Activated T-helper 1 cell treated with Interleukin-2 at 50 U/mL for 16 hours (primary cell): ENCODE measurements around the gene RFPL2.
"Not testable (repeated sequence)": the region's sequence is repeated elsewhere in the genome, so short reads cannot be mapped to it uniquely, and the experiment has no call there.

Experiments
- DNase-seq: peaks from one replicate; pipeline ENCODE4 v3.0.0-alpha.2; 2020; ENCODE audit warnings: low read depth

Gene RFPL2

DNA sequence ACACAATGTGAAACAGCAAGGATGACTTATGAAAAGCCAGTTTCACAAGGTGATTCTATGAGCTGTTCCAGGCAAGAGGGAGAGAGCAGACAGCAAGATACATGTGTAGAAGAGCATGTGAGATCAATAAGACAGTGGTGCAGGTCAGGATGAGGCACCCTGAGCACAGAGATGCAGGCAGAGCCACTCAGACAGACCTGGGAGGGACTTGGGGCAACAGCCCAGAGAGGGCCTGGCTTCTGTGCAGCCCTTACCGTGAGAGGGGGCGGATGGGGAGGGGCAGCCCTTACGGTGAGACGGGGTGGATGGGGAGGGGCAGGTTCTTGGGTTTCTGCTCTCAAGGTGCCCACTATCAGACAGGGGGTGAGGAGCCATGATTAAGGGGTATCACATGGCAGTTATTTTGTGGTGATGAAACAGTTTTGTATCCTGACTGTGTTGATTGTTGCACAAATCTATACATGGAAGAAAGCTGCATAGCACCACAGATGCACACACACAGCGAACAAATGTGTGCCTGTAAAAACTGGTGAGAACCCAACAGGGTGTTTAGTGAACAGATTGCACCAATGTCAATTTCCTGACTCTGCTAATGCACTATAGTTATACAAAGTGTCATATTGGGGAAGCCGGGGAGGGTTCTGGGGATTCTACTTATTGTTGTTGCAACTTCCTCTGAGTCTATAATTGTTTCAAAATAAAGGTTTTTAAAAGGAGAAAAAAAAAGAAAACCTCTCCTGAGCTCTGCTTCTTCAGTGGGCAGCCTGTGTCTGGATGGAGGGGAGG lies 40.6 kb downstream of the RFPL2 start:
- no peak for DNase-seq

DNA sequence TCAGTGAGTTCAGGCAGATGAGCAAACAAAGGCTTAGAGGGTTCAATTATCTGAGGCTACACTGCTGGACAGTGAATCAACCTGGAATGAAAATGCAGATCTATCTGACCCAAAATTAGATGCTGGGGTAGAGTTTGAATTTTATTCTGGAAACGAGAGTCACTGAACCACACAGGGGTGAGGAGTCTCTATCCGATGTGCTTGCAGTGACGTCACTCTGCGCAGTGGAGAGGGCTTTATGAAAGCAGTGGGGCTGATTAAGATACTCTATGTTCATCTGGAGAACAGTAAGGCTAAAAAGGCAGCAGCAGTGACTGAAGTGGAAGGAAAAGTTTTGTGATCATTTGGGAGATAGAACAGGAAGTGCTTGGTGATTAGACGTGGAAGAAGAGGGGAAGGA lies 44.5 kb downstream of the RFPL2 start:
- not testable (repeated sequence) for DNase-seq

DNA sequence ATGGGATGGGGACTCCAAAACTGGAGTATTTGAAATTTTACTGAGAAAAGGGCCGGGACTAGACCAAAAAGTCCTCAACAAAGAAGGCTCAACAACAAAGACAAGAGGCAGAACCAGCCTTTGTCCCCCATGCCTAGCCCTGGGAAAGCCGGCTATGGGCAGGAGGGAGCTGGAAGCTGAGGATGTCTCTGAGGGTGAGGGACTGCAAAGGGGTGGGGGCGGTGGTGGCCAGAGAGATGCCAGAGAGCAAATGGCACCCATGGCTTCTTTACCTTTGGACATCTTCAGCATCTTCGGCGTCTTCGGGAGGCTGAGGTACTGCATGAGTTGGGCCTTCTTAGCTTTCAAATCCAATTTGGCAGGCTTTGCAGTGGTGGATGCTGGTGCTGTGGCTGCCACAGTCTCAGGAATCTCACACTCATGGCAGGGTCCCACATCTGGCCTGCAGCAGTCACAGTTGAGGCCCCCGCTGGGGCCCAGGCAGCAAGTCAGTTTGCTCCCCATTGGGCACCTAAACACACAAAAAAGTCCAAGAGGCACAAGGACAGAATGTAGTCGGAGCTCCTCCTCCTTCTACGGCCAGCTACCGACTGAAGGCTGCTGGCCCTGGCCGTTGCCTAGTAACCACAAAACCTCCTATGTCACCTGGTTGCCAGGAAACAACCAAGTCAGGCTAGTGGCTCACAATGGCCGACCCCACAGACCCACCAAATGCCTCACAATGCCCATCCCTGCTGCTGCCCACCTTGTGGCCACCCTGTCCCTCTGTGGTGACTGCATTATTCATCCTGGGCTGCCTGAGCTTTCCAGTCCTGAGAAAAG lies 46.0 kb downstream of the RFPL2 start, which contains the start of gene C22orf42:
C22orf42 (minus strand) TSS at position 592 of the 822 bp plus-strand sequence; CDS start at position 504, 88 bp downstream.
- no peak for DNase-seq

DNA sequence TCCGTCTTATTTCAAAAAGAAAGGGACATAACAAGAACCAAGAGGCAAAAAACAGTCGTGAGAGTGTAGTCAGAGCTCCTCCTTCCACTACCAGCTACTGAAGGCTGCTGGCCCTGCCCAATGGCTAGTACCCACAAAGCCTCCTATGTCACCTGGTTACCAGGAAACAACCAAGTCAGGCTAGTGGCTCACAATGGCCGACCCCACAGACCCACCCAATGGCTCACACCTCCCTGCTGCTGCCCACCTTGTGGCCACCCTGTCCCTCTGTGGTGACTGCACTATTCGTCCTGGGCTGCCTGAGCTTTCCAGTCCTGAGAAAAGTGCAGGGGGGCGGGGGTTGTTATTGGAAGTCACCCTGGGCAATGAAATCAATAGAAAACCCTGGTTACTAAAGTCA lies 47.2 kb downstream of the RFPL2 start:
- not testable (repeated sequence) for DNase-seq

DNA sequence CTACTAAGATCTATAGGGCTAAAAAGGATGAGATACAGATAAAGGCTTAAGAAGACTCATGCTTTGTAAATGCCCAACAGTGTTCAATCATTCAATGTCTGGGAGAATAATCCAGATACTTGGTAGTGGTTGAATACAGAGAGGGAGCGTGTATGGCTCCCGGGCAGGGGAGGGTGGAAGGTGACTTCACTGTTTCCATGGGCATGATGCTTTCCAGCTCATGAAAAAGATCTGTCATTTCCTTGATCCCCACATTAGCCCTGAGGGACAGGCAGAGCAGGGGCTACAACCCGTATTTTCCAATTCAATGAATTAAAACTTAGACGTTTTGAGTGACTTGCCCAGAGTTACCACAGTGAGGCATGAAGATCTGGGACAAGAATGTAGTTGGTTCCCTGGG lies 50.1 kb downstream of the RFPL2 start:
- not testable (repeated sequence) for DNase-seq

DNA sequence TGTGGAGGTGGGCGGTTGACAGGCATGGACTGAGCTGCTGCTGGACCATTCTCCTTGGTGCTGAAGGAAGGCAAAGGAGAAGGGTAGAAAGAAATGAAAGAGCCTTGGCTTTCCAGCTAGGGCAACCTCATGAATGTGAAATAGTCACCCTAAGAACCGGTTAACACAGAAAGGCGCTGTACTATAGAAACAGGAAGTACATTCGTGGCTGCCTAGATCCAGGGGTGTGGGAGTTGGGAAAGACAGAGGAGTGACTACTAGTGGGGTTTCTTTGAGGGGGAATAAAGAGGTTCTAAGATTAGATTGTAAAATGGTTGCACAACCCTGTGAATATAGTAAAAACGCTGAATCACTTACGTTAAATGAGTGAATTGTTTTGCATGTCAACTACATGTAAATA lies 53.2 kb downstream of the RFPL2 start:
- not testable (repeated sequence) for DNase-seq

DNA sequence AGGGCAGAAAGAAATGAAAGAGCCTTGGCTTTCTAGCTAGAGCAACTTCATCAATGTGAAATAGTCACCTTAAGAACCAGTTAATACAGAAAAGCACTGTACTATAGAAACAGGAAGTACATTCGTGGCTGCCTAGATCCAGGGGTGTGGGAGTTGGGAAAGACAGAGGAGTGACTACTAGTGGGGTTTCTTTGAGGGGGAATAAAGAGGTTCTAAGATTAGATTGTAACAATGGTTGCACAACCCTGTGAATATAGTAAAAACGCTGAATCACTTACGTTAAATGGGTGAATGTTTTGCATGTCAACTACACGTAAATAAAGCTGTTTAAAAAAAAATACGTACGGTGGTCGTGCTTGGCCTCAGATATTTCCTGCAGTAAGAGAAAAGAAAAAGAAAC lies 54.2 kb downstream of the RFPL2 start:
- not testable (repeated sequence) for DNase-seq

DNA sequence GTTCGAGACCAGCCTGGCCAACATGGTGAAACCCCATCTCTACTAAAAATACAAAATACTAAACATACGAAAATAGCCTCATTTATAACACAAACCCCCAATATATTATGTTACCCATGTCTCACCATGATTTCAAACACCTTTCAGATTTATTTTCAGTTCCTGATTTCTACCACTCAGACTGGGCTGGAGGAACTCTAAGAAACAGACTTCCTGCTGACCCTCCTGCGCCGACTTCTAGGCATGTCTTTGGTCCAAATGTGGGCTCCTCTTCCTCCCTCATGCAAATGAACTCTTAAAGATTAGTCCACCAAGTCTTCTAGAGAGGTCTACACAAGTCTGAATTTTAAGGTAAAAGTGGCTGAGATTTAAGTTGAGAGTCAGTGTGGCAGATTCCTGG lies 56.5 kb downstream of the RFPL2 start:
- not testable (repeated sequence) for DNase-seq

DNA sequence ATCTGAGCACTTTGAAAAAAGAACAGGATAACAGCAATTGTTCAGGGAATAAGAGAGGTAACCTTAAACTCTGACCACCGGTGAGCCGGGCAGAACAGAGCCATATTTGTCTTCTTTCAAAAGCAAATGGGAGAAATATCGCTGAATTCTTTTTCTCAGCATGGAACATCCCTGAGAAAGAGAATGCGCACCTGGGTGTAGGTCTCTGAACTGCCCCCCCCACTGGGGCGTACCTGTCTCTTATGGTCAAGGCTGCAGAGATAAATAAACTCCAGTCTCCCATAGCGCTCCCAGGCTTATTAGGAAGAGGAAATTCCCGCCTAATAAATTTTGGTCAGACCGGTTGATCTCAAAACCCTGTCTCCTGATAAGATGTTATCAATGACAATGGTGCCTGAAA lies 57.7 kb downstream of the RFPL2 start:
- DNase-seq: not testable (repeated sequence)

DNA sequence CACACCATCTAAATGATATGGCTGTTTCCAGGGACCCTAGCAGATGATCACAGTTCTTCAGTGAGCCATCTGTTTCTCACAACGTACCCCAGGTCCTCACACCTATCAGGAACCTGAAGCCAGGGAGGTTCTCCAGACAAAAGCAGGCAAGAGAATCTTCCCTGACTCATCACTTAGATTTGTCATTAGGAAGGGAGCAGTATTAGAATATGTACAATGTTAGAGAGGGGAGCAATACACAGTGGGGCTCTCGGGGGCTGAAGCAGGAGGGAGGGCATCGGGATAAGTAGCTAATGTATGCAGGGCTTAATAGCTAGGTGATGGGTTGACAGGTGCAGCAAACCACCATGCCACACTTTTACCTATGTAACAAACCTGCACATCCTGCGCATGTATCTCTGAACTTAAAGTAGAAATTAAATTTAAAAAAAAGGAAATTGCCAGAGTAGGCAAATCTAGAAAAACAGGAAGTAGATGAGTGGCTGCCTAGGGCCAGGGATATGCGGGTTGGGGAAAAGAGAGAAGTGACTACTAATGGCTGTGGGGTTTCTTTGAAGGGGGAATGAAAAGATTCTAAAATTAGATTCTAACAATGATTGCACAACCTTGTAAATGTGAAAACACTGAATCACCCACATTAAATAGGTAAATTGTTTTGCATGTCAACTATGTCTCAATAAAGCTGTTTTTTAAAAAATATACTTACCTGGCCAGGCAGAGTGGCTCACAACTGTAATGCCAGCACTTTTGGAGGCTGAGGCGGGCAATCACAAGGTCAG lies 60.2 kb downstream of the RFPL2 start:
- no peak for DNase-seq

DNA sequence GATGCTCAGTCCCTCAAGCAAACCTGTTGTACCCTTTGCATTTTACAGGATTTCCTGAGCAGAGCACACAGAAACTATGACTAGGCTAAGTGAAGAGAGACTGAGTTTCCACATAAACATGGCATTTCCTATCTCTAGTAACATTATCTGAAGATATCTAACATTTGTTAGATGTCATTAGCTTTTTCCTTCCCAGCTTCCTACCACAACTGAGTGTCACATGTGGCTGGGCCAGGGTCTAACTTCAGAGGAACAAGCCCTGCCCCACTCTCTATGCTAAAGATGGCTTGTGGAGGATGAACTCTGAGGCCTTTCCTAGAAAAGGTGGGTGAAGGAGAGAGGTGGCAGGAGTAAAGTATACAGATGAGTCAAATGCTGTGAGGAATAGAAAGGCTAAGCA lies 62.3 kb downstream of the RFPL2 start:
- no peak for DNase-seq

DNA sequence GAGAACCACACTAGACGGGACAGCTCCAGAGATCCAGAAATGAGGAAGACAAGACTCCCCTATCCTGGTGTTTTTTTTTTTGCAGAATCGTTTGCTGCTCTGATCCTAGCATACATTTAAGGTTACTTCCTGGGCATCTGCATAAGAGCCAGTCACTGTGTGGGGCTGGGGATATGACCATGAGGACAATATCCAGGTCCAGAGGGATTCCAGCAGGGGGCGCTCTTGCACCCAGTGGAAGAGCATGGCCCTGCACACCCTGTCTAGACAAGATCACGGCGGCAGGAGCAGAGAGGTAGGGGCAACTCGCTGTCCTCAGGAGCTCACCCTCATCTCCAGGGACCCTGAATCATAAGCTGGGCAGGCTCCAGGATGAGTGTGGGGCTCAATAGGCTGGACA lies 64.2 kb downstream of the RFPL2 start:
- not testable (repeated sequence) for DNase-seq
